ENCODE results near the gene ZSCAN31.

Gene ZSCAN31

GRCh38 chr6:28353356-28353755 lies 17.4 kb upstream of the ZSCAN31 start:
- Histone ChIP-seq H3K27me3 (ENCODE audit: control insufficient read depth in 1 of 2, insufficient read depth in 2 of 2, low read length in 2 of 2) (no peaks in the 10 kb centered on the region), H3K27ac (ENCODE audit: low read length) (peak overlapping the region; percentile 95), H3K4me1 (ENCODE audit: control insufficient read depth, insufficient read depth, low read length) (peaks cover 25% of the 10 kb centered on the region), H3K9ac (ENCODE audit: low read length in 2 of 2) (peak overlapping the region; percentile 70 to 90), H3K4me3 (ENCODE audit: low read length in 2 of 2) (peak overlapping the region; percentile 45 to 69), H3K36me3 (ENCODE audit: control insufficient read depth in 2 of 2, insufficient read depth in 2 of 2, low read length in 2 of 2) (no peaks in the 10 kb centered on the region), H3K9me3 (ENCODE audit: control insufficient read depth in 2 of 2, low read length in 2 of 2) (no peaks in the 10 kb centered on the region)

GRCh38 chr6:28351493-28351925 lies 15.6 kb upstream of the ZSCAN31 start:
- H3K4me1 ChIP-seq (ENCODE audit: control insufficient read depth, insufficient read depth, low read length) = peaks cover 24% of the 10 kb centered on the region
- H3K9me3 ChIP-seq (ENCODE audit: control insufficient read depth in 2 of 2, low read length in 2 of 2) = no peaks in the 10 kb centered on the region
- H3K4me3 ChIP-seq (ENCODE audit: low read length in 2 of 2) = peak overlapping the region; percentile 93 to 99
- H3K9ac ChIP-seq (ENCODE audit: low read length in 2 of 2) = peak overlapping the region in 1 of 2 donors; percentile 38
- H3K27me3 ChIP-seq (ENCODE audit: control insufficient read depth in 1 of 2, insufficient read depth in 2 of 2, low read length in 2 of 2) = no peaks in the 10 kb centered on the region
- H3K36me3 ChIP-seq (ENCODE audit: control insufficient read depth in 2 of 2, insufficient read depth in 2 of 2, low read length in 2 of 2) = no peaks in the 10 kb centered on the region
- H3K27ac ChIP-seq (ENCODE audit: low read length) = no peak overlapping the region

- peak overlapping the region; percentile 83 for H3K27ac ChIP-seq (ENCODE audit: low read length)
These were observed 15.1 kb upstream of the ZSCAN31 start for GRCh38 chr6:28351087-28351486.

GRCh38 chr6:28349892-28350737 lies 14.2 kb upstream of the ZSCAN31 start, which contains the start of gene ZKSCAN3:
TSS of gene ZKSCAN3 (plus strand) at chr6:28349947. CDS start at chr6:28359587, 9,640 bp downstream.
- Histone ChIP-seq H3K4me3 (ENCODE audit: low read length in 2 of 2) (peak within 1 kb of the TSS; percentile 93 to 99), H3K4me1 (ENCODE audit: control insufficient read depth, insufficient read depth, low read length) (peaks cover 12% of the 10 kb centered on the region), H3K27ac (ENCODE audit: low read length) (peak within 1 kb of the TSS; percentile 83), H3K36me3 (ENCODE audit: control insufficient read depth in 2 of 2, insufficient read depth in 2 of 2, low read length in 2 of 2) (no peaks in the 10 kb centered on the region), H3K9me3 (ENCODE audit: control insufficient read depth in 2 of 2, low read length in 2 of 2) (no peaks in the 10 kb centered on the region), H3K9ac (ENCODE audit: low read length in 2 of 2) (peak within 1 kb of the TSS; percentile 89 to 92), H3K27me3 (ENCODE audit: control insufficient read depth in 1 of 2, insufficient read depth in 2 of 2, low read length in 2 of 2) (no peaks in the 10 kb centered on the region)

More at GRCh38 chr6:28351087-28351486, 15.1 kb upstream of the ZSCAN31 start:
- Histone ChIP-seq H3K27me3 (ENCODE audit: control insufficient read depth in 1 of 2, insufficient read depth in 2 of 2, low read length in 2 of 2) (no peaks in the 10 kb centered on the region), H3K9me3 (ENCODE audit: control insufficient read depth in 2 of 2, low read length in 2 of 2) (no peaks in the 10 kb centered on the region), H3K9ac (ENCODE audit: low read length in 2 of 2) (peak overlapping the region in 1 of 2 donors; percentile 38), H3K4me1 (ENCODE audit: control insufficient read depth, insufficient read depth, low read length) (peaks cover 20% of the 10 kb centered on the region), H3K36me3 (ENCODE audit: control insufficient read depth in 2 of 2, insufficient read depth in 2 of 2, low read length in 2 of 2) (no peaks in the 10 kb centered on the region), H3K4me3 (ENCODE audit: low read length in 2 of 2) (peak overlapping the region; percentile 93 to 99)

- H3K27ac ChIP-seq (ENCODE audit: low read length) = peak overlapping the region; percentile 83
These were observed 13.5 kb upstream of the ZSCAN31 start for GRCh38 chr6:28349344-28349891.

GRCh38 chr6:28347119-28347518 lies 11.2 kb upstream of the ZSCAN31 start:
- no peaks in the 10 kb centered on the region for H3K36me3 ChIP-seq (ENCODE audit: control insufficient read depth in 2 of 2, insufficient read depth in 2 of 2, low read length in 2 of 2)
- no peak overlapping the region for H3K9ac ChIP-seq (ENCODE audit: low read length in 2 of 2)
- no peak overlapping the region for H3K4me3 ChIP-seq (ENCODE audit: low read length in 2 of 2)
- H3K27me3 ChIP-seq (ENCODE audit: control insufficient read depth in 1 of 2, insufficient read depth in 2 of 2, low read length in 2 of 2) = no peaks in the 10 kb centered on the region
- peaks cover 2% of the 10 kb centered on the region for H3K4me1 ChIP-seq (ENCODE audit: control insufficient read depth, insufficient read depth, low read length)
- H3K27ac ChIP-seq (ENCODE audit: low read length) = no peak overlapping the region
- no peaks in the 10 kb centered on the region for H3K9me3 ChIP-seq (ENCODE audit: control insufficient read depth in 2 of 2, low read length in 2 of 2)

More at GRCh38 chr6:28349344-28349891, 13.5 kb upstream of the ZSCAN31 start:
- Histone ChIP-seq H3K27me3 (ENCODE audit: control insufficient read depth in 1 of 2, insufficient read depth in 2 of 2, low read length in 2 of 2) (no peaks in the 10 kb centered on the region), H3K9ac (ENCODE audit: low read length in 2 of 2) (peak overlapping the region; percentile 89 to 92), H3K9me3 (ENCODE audit: control insufficient read depth in 2 of 2, low read length in 2 of 2) (no peaks in the 10 kb centered on the region), H3K36me3 (ENCODE audit: control insufficient read depth in 2 of 2, insufficient read depth in 2 of 2, low read length in 2 of 2) (no peaks in the 10 kb centered on the region), H3K4me1 (ENCODE audit: control insufficient read depth, insufficient read depth, low read length) (peaks cover 5% of the 10 kb centered on the region), H3K4me3 (ENCODE audit: low read length in 2 of 2) (peak overlapping the region; percentile 93 to 99)

GRCh38 chr6:28345201-28345600 lies 9.3 kb upstream of the ZSCAN31 start:
- H3K9ac ChIP-seq (ENCODE audit: low read length in 2 of 2) = no peak overlapping the region
- H3K27ac ChIP-seq (ENCODE audit: low read length) = no peak overlapping the region
- peaks cover 2% of the 10 kb centered on the region for H3K4me1 ChIP-seq (ENCODE audit: control insufficient read depth, insufficient read depth, low read length)
- H3K9me3 ChIP-seq (ENCODE audit: control insufficient read depth in 2 of 2, low read length in 2 of 2) = no peaks in the 10 kb centered on the region
- peaks cover 0 to 3% of the 10 kb centered on the region in 2 donors for H3K36me3 ChIP-seq (ENCODE audit: control insufficient read depth in 2 of 2, insufficient read depth in 2 of 2, low read length in 2 of 2)
- H3K27me3 ChIP-seq (ENCODE audit: control insufficient read depth in 1 of 2, insufficient read depth in 2 of 2, low read length in 2 of 2) = no peaks in the 10 kb centered on the region
- no peak overlapping the region for H3K4me3 ChIP-seq (ENCODE audit: low read length in 2 of 2)

- Histone ChIP-seq H3K4me3 (ENCODE audit: low read length in 2 of 2) (no peak overlapping the region), H3K27me3 (ENCODE audit: control insufficient read depth in 1 of 2, insufficient read depth in 2 of 2, low read length in 2 of 2) (no peaks in the 10 kb centered on the region), H3K9ac (ENCODE audit: low read length in 2 of 2) (no peak overlapping the region), H3K27ac (ENCODE audit: low read length) (no peak overlapping the region), H3K36me3 (ENCODE audit: control insufficient read depth in 2 of 2, insufficient read depth in 2 of 2, low read length in 2 of 2) (peaks cover 0 to 3% of the 10 kb centered on the region in 2 donors), H3K9me3 (ENCODE audit: control insufficient read depth in 2 of 2, low read length in 2 of 2) (no peaks in the 10 kb centered on the region), H3K4me1 (ENCODE audit: control insufficient read depth, insufficient read depth, low read length) (peaks cover 2% of the 10 kb centered on the region)
These were observed 8.1 kb upstream of the ZSCAN31 start for GRCh38 chr6:28343898-28344677.

- no peak overlapping the region for H3K9ac ChIP-seq (ENCODE audit: low read length in 2 of 2)
- no peaks in the 10 kb centered on the region for H3K9me3 ChIP-seq (ENCODE audit: control insufficient read depth in 2 of 2, low read length in 2 of 2)
- H3K27me3 ChIP-seq (ENCODE audit: control insufficient read depth in 1 of 2, insufficient read depth in 2 of 2, low read length in 2 of 2) = no peaks in the 10 kb centered on the region
- peaks cover 0 to 3% of the 10 kb centered on the region in 2 donors for H3K36me3 ChIP-seq (ENCODE audit: control insufficient read depth in 2 of 2, insufficient read depth in 2 of 2, low read length in 2 of 2)
- peaks cover 9% of the 10 kb centered on the region for H3K4me1 ChIP-seq (ENCODE audit: control insufficient read depth, insufficient read depth, low read length)
- H3K4me3 ChIP-seq (ENCODE audit: low read length in 2 of 2) = no peak overlapping the region
- no peak overlapping the region for H3K27ac ChIP-seq (ENCODE audit: low read length)
These were observed 4.6 kb upstream of the ZSCAN31 start for GRCh38 chr6:28340310-28341095.

- H3K27me3 ChIP-seq (ENCODE audit: control insufficient read depth in 1 of 2, insufficient read depth in 2 of 2, low read length in 2 of 2) = no peaks in the 10 kb centered on the region
- H3K27ac ChIP-seq (ENCODE audit: low read length) = peak overlapping the region; percentile 99
- H3K9ac ChIP-seq (ENCODE audit: low read length in 2 of 2) = peak overlapping the region; percentile 90 to 99
- peaks cover 12% of the 10 kb centered on the region for H3K4me1 ChIP-seq (ENCODE audit: control insufficient read depth, insufficient read depth, low read length)
- H3K4me3 ChIP-seq (ENCODE audit: low read length in 2 of 2) = peak overlapping the region; percentile 71 to 83
- peaks cover 0 to 3% of the 10 kb centered on the region in 2 donors for H3K36me3 ChIP-seq (ENCODE audit: control insufficient read depth in 2 of 2, insufficient read depth in 2 of 2, low read length in 2 of 2)
- H3K9me3 ChIP-seq (ENCODE audit: control insufficient read depth in 2 of 2, low read length in 2 of 2) = no peaks in the 10 kb centered on the region
These were observed 1.2 kb upstream of the ZSCAN31 start for GRCh38 chr6:28337121-28337520.

Measured in stomach smooth muscle (tissue), 2 donors.